ENCODE data around the gene SLC37A4. TPM values are rescaled to one million over a fixed set of nuclear protein-coding genes. Genes with fewer than 3 reads are reported as not detected.

SLC37A4 gene
- total and polyA plus RNA-seq, 2 of the 13 experiments (the other 11 are each of a cell fraction or from before 2014, with no cell fraction given), result 43.0 to 56.1 TPM

DNA sequence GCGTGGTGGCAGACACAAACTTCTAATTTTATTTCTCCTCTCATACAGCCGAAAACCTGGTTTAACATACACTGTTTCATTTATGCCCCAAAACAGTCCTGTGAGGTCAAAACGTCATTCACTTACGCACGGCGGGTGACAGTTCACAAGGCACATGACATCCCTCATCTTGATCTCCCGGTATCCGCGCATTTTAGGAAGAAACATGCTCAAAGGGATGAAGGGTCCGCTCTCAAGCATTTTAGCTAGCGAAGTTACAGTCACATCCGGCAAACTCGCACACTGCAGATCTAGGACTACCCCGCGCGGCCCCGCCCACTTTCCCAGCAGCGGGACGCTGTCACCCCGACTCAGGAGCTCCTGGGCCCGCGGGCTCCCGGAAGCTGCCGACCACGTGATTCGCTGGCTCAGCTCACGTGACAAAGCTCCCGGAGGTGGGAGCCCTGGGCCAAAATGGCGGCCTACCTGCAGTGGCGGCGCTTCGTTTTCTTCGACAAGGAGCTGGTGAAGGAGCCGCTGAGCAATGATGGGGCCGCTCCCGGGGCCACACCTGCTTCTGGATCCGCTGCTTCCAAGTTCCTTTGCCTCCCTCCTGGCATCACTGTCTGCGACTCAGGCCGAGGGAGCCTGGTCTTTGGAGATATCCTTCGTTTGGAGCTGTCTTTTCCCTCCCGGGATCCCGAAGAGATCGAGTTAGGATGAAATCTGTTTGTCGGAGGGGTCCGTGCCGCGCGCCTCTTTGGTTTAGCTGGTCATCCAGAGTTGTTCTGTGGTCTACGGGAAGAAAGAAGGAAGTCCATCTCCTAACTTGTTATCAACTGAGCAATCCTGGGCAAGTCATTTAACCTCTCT is 36.9 kb upstream of the SLC37A4 start, which contains the start of gene VPS11 (continued):
- TF ChIP-seq, protein P1, sequence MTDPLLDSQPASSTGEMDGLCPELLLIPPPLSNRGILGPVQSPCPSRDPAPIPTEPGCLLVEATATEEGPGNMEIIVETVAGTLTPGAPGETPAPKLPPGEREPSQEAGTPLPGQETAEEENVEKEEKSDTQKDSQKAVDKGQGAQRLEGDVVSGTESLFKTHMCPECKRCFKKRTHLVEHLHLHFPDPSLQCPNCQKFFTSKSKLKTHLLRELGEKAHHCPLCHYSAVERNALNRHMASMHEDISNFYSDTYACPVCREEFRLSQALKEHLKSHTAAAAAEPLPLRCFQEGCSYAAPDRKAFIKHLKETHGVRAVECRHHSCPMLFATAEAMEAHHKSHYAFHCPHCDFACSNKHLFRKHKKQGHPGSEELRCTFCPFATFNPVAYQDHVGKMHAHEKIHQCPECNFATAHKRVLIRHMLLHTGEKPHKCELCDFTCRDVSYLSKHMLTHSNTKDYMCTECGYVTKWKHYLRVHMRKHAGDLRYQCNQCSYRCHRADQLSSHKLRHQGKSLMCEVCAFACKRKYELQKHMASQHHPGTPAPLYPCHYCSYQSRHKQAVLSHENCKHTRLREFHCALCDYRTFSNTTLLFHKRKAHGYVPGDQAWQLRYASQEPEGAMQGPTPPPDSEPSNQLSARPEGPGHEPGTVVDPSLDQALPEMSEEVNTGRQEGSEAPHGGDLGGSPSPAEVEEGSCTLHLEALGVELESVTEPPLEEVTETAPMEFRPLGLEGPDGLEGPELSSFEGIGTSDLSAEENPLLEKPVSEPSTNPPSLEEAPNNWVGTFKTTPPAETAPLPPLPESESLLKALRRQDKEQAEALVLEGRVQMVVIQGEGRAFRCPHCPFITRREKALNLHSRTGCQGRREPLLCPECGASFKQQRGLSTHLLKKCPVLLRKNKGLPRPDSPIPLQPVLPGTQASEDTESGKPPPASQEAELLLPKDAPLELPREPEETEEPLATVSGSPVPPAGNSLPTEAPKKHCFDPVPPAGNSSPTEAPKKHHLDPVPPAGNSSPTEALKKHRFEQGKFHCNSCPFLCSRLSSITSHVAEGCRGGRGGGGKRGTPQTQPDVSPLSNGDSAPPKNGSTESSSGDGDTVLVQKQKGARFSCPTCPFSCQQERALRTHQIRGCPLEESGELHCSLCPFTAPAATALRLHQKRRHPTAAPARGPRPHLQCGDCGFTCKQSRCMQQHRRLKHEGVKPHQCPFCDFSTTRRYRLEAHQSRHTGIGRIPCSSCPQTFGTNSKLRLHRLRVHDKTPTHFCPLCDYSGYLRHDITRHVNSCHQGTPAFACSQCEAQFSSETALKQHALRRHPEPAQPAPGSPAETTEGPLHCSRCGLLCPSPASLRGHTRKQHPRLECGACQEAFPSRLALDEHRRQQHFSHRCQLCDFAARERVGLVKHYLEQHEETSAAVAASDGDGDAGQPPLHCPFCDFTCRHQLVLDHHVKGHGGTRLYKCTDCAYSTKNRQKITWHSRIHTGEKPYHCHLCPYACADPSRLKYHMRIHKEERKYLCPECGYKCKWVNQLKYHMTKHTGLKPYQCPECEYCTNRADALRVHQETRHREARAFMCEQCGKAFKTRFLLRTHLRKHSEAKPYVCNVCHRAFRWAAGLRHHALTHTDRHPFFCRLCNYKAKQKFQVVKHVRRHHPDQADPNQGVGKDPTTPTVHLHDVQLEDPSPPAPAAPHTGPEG (CRISPR knock-in tag; IDR thresholded peaks at IDR 0.05), result no peak; the same call in 1 of the 2 replicates
- TF ChIP-seq ZFYVE20 (CRISPR knock-in tag; IDR thresholded peaks at IDR 0.05; ENCODE audit: borderline replicate concordance, low read depth) (no peak), RELA (CRISPR knock-in tag; IDR thresholded peaks at IDR 0.05) (peak; percentile 37; the same call in 1 of the 2 replicates), MAFK (conservative IDR thresholded peaks at IDR 0.05 in 1 of 2, IDR thresholded peaks at IDR 0.05 in 1 of 2; ENCODE audit: low read length in 2 of 2) (no peak), FOXA3 (CRISPR knock-in tag; IDR thresholded peaks at IDR 0.05) (peak; percentile 51), RFX5 (IDR thresholded peaks at IDR 0.05; ENCODE audit: low read depth, low read length) (no peak), DMAP1 (CRISPR knock-in tag; IDR thresholded peaks at IDR 0.05) (peak; percentile 81; the same call in 1 of the 2 replicates), SP4 (CRISPR knock-in tag; IDR thresholded peaks at IDR 0.05) (peak; percentile 78), ZNF160 (CRISPR knock-in tag; IDR thresholded peaks at IDR 0.05) (no peak)
- TF ChIP-seq, protein P2, sequence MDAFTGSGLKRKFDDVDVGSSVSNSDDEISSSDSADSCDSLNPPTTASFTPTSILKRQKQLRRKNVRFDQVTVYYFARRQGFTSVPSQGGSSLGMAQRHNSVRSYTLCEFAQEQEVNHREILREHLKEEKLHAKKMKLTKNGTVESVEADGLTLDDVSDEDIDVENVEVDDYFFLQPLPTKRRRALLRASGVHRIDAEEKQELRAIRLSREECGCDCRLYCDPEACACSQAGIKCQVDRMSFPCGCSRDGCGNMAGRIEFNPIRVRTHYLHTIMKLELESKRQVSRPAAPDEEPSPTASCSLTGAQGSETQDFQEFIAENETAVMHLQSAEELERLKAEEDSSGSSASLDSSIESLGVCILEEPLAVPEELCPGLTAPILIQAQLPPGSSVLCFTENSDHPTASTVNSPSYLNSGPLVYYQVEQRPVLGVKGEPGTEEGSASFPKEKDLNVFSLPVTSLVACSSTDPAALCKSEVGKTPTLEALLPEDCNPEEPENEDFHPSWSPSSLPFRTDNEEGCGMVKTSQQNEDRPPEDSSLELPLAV (CRISPR knock-in tag; conservative IDR thresholded peaks at IDR 0.05; ENCODE audit: low read depth), result no peak
- TF ChIP-seq, protein P3, sequence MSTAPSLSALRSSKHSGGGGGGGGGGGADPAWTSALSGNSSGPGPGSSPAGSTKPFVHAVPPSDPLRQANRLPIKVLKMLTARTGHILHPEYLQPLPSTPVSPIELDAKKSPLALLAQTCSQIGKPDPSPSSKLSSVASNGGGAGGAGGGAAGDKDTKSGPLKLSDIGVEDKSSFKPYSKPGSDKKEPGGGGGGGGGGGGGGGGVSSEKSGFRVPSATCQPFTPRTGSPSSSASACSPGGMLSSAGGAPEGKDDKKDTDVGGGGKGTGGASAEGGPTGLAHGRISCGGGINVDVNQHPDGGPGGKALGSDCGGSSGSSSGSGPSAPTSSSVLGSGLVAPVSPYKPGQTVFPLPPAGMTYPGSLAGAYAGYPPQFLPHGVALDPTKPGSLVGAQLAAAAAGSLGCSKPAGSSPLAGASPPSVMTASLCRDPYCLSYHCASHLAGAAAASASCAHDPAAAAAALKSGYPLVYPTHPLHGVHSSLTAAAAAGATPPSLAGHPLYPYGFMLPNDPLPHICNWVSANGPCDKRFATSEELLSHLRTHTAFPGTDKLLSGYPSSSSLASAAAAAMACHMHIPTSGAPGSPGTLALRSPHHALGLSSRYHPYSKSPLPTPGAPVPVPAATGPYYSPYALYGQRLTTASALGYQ (CRISPR knock-in tag; IDR thresholded peaks at IDR 0.05), result no peak
- TF ChIP-seq, protein P4, sequence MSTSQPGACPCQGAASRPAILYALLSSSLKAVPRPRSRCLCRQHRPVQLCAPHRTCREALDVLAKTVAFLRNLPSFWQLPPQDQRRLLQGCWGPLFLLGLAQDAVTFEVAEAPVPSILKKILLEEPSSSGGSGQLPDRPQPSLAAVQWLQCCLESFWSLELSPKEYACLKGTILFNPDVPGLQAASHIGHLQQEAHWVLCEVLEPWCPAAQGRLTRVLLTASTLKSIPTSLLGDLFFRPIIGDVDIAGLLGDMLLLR (CRISPR knock-in tag; IDR thresholded peaks at IDR 0.05), result no peak
- TF ChIP-seq, protein P5, sequence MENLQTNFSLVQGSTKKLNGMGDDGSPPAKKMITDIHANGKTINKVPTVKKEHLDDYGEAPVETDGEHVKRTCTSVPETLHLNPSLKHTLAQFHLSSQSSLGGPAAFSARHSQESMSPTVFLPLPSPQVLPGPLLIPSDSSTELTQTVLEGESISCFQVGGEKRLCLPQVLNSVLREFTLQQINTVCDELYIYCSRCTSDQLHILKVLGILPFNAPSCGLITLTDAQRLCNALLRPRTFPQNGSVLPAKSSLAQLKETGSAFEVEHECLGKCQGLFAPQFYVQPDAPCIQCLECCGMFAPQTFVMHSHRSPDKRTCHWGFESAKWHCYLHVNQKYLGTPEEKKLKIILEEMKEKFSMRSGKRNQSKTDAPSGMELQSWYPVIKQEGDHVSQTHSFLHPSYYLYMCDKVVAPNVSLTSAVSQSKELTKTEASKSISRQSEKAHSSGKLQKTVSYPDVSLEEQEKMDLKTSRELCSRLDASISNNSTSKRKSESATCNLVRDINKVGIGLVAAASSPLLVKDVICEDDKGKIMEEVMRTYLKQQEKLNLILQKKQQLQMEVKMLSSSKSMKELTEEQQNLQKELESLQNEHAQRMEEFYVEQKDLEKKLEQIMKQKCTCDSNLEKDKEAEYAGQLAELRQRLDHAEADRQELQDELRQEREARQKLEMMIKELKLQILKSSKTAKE (CRISPR knock-in tag; IDR thresholded peaks at IDR 0.05; ENCODE audit: borderline replicate concordance), result no peak

Measured in HepG2 (cell line).